ENCODE measurements around the gene CCDC178.

DNA sequence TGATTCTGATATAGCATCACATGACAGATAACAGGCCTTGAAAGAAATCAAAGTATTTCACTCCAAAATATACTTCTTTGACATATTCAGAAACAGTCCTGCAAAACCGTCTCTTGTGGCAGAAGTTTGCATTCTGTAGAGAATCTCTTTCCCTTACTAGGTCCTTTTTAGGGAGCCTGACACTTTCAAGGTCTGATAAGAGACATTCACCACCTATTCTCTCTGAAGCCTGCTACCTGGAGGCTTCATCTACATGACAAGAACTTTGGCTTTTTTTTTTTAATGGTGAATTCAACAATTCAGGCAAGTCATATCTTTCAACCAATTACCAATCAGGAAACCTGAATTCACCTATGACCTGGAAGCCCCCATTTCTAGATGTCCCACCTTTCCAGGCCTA is 83.8 kb downstream of the CCDC178 start:
- TF ChIP-seq POLR2A (IDR thresholded peaks at IDR 0.05) (no peak), POLR2AphosphoS5 (IDR thresholded peaks at IDR 0.05) (no peak)
